C4-2B (cell line): ENCODE results near the gene BTG4.

Experiments used
- ZFX ChIP-seq: fragments of 450-650 bp; IDR thresholded peaks from 2 replicates; pipeline ENCODE4 v1.6.1; 2017
- TF ChIP-seq, protein P1 (sequence below): fragments of 450-650 bp; conservative IDR thresholded peaks from 2 replicates; pipeline ENCODE4 v1.5.1; 2017; ENCODE audit warnings: mild to moderate bottlenecking

DNA sequence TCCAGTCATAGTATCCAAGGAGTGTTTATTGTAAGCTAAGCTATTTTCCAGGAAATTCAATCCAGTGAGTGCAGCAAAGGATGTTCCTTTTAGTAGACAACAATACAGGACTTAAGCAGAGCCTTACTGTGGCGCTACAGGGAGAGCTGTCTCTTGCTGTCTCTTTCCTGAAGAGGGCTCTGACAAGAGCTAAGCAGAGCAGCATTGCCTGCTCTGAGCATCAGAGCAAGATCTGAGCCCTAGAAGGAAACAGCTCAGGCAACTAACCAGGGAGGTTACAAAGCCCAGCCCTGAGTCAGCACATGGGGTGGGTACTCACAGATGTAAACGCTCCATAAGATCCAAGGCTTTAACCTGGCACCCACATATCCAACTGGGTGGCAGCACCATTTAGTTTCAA lies 36.3 kb upstream of the BTG4 start:
- TF ChIP-seq, protein P1, sequence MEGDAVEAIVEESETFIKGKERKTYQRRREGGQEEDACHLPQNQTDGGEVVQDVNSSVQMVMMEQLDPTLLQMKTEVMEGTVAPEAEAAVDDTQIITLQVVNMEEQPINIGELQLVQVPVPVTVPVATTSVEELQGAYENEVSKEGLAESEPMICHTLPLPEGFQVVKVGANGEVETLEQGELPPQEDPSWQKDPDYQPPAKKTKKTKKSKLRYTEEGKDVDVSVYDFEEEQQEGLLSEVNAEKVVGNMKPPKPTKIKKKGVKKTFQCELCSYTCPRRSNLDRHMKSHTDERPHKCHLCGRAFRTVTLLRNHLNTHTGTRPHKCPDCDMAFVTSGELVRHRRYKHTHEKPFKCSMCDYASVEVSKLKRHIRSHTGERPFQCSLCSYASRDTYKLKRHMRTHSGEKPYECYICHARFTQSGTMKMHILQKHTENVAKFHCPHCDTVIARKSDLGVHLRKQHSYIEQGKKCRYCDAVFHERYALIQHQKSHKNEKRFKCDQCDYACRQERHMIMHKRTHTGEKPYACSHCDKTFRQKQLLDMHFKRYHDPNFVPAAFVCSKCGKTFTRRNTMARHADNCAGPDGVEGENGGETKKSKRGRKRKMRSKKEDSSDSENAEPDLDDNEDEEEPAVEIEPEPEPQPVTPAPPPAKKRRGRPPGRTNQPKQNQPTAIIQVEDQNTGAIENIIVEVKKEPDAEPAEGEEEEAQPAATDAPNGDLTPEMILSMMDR, result no peak
- no peak for TF ChIP-seq ZFX
